Pulmonary artery endothelial cell (primary cell): ENCODE measurements around the gene ZNF662. TPM values are rescaled to one million over a fixed set of nuclear protein-coding genes. Genes with fewer than 3 reads are reported as not detected.

Source experiments
- DNase-seq: peaks from one replicate; pipeline ENCODE4 v3.0.0-alpha.2; 2011; ENCODE audit warnings: low read depth, low spot score
- total RNA-seq: library from RNA; depleted of rRNA; stranded (reverse); fragments of >200 nt; gene quantifications from 2 replicates; pipeline ENCODE4 v1.2.3, GENCODE V29; 2014

Gene ZNF662
- total RNA-seq, 1 donor from 2014 or later, result 1.3 TPM

- no peak for DNase-seq
Measured at GRCh38 chr3:42936157-42936981, 30.4 kb downstream of the ZNF662 start.

- no peak for DNase-seq
Measured at GRCh38 chr3:42937334-42937733, 31.4 kb downstream of the ZNF662 start.

- DNase-seq, result no peak
Measured at GRCh38 chr3:42942693-42943092, 36.8 kb downstream of the ZNF662 start.

GRCh38 chr3:42946050-42946449 lies 40.1 kb downstream of the ZNF662 start:
- DNase-seq, result no peak

- DNase-seq, result no peak
Measured at GRCh38 chr3:42957573-42957972, 51.6 kb downstream of the ZNF662 start.

- no peak for DNase-seq
Measured at GRCh38 chr3:42960282-42960681, 54.3 kb downstream of the ZNF662 start.

- DNase-seq, result no peak
Measured at GRCh38 chr3:42960786-42961185, 54.8 kb downstream of the ZNF662 start.

- DNase-seq, result peak; percentile 11
Measured at GRCh38 chr3:42961633-42962032, 55.7 kb downstream of the ZNF662 start.

- no peak for DNase-seq
Measured at GRCh38 chr3:42963269-42963668, 57.3 kb downstream of the ZNF662 start.

GRCh38 chr3:42964266-42964665 lies 58.3 kb downstream of the ZNF662 start:
- no peak for DNase-seq

Other genes with a start within 250 kb of the ZNF662 start
- gene KLHL40, start 220.6 kb upstream of the ZNF662 start, total RNA-seq, result not detected in 2 replicates
- gene HHATL, start 203.3 kb upstream of the ZNF662 start, total RNA-seq, result not detected in 2 replicates
- gene CCDC13, start 132.9 kb upstream of the ZNF662 start, total RNA-seq, result 0.07 and 0.33 TPM in 2 replicates
- gene HIGD1A, start 101.7 kb upstream of the ZNF662 start, total RNA-seq, result 139 and 144 TPM in 2 replicates
- not detected in 2 replicates for gene ACKR2, start 96.7 kb upstream of the ZNF662 start, total RNA-seq
- gene CYP8B1, start 30.3 kb upstream of the ZNF662 start, total RNA-seq, result not detected in 2 replicates
- gene GASK1A, start 73.2 kb downstream of the ZNF662 start, total RNA-seq, result under 0.01 and 0.04 TPM in 2 replicates
- gene POMGNT2, start 199.9 kb downstream of the ZNF662 start, total RNA-seq, result 6.5 and 6.9 TPM in 2 replicates